H9 (cell line): ENCODE results near the gene CAMTA1. TPM values are rescaled to one million over a fixed set of nuclear protein-coding genes. Genes with fewer than 3 reads are reported as not detected.

Experiments used
- DNase-seq: peaks from one replicate; pipeline ENCODE4 v3.0.0-alpha.2; 2017
- H2AFZ ChIP-seq: one replicate; pipeline ENCODE4 v1.6.1; 2013; ENCODE audit warnings: mild to moderate bottlenecking, low read length, control low read depth, moderate library complexity
- H2AK5ac ChIP-seq: 2 replicates; pipeline ENCODE4 v1.6.1; 2013; ENCODE audit warnings: low read length, control low read depth, mixed read lengths; ENCODE audit not compliant: insufficient read length
- H2BK120ac ChIP-seq: one replicate; pipeline ENCODE4 v1.6.1; 2013; ENCODE audit warnings: low read depth, mild to moderate bottlenecking, low read length, control low read depth, inconsistent platforms; ENCODE audit not compliant: poor library complexity, severe bottlenecking
- H2BK12ac ChIP-seq: 2 replicates; pipeline ENCODE4 v1.6.1; 2013; ENCODE audit warnings: low read length, control low read depth, mixed read lengths, low read depth; ENCODE audit not compliant: insufficient read length
- H2BK15ac ChIP-seq: 2 replicates; pipeline ENCODE4 v1.6.1; 2013; ENCODE audit warnings: low read depth, low read length, control low read depth
- H2BK20ac ChIP-seq: one replicate; pipeline ENCODE4 v1.6.1; 2013; ENCODE audit warnings: low read depth, mild to moderate bottlenecking, low read length, control low read depth, inconsistent platforms; ENCODE audit not compliant: poor library complexity, severe bottlenecking
- H2BK5ac ChIP-seq: 2 replicates; pipeline ENCODE4 v1.6.1; 2013; ENCODE audit warnings: low read length, control low read depth, mixed read lengths; ENCODE audit not compliant: insufficient read length
- H3K14ac ChIP-seq: 2 replicates; pipeline ENCODE4 v1.6.1; 2013; ENCODE audit warnings: low read length, control low read depth; ENCODE audit not compliant: insufficient read depth
- H3K18ac ChIP-seq: 2 replicates; pipeline ENCODE4 v1.6.1; 2013; ENCODE audit warnings: low read depth, mild to moderate bottlenecking, mixed read lengths, low read length, control low read depth; ENCODE audit not compliant: insufficient read length
- H3K23ac ChIP-seq: 2 replicates; pipeline ENCODE4 v1.6.1; 2013; ENCODE audit warnings: low read length, control low read depth, mixed read lengths, low read depth; ENCODE audit not compliant: insufficient read length
- H3K23me2 ChIP-seq: 2 replicates; pipeline ENCODE4 v1.6.1; 2013; ENCODE audit warnings: low read depth, mild to moderate bottlenecking, mixed read lengths, low read length, control low read depth; ENCODE audit not compliant: insufficient read length, poor library complexity, severe bottlenecking
- H3K27ac ChIP-seq: 2 replicates; pipeline ENCODE4 v1.5.1; 2013; ENCODE audit warnings: low read length, control low read depth, mixed read lengths, low read depth; ENCODE audit not compliant: insufficient read length
- H3K27me3 ChIP-seq: 2 replicates; pipeline ENCODE4 v1.6.1; 2013; ENCODE audit warnings: low read length, control low read depth, inconsistent platforms; ENCODE audit not compliant: insufficient read depth
- H3K4ac ChIP-seq: 2 replicates; pipeline ENCODE4 v1.6.1; 2013; ENCODE audit warnings: low read depth, mild to moderate bottlenecking, control low read depth, inconsistent platforms, low read length, moderate library complexity
- H3K4me1 ChIP-seq: 2 replicates; pipeline ENCODE4 v1.6.1; 2013; ENCODE audit warnings: low read length, control low read depth, inconsistent platforms; ENCODE audit not compliant: insufficient read depth
- H3K4me2 ChIP-seq: 2 replicates; pipeline ENCODE4 v1.6.1; 2013; ENCODE audit warnings: low read length, control low read depth, mixed read lengths; ENCODE audit not compliant: insufficient read length, insufficient read depth
- H3K56ac ChIP-seq: 2 replicates; pipeline ENCODE4 v1.6.1; 2013; ENCODE audit warnings: low read depth, mild to moderate bottlenecking, mixed read lengths, low read length, control low read depth; ENCODE audit not compliant: insufficient read length
- H3K79me1 ChIP-seq: 2 replicates; pipeline ENCODE4 v1.6.1; 2013; ENCODE audit warnings: low read depth, mild to moderate bottlenecking, moderate library complexity, low read length, control low read depth, inconsistent platforms; ENCODE audit not compliant: insufficient read depth, poor library complexity, severe bottlenecking
- H3K79me2 ChIP-seq: 2 replicates; pipeline ENCODE4 v1.6.1; 2013; ENCODE audit warnings: low read length, control low read depth, inconsistent platforms; ENCODE audit not compliant: insufficient read depth
- H3K9ac ChIP-seq: 2 replicates; pipeline ENCODE4 v1.6.1; 2013; ENCODE audit warnings: low read length, control low read depth, mixed read lengths; ENCODE audit not compliant: insufficient read length; ENCODE audit errors: extremely low read depth
- H3K9me3 ChIP-seq: one replicate; pipeline ENCODE4 v1.6.1; 2013; ENCODE audit warnings: low read depth, low read length, inconsistent platforms; ENCODE audit not compliant: control insufficient read depth
- H3T11ph ChIP-seq: one replicate; pipeline ENCODE4 v1.6.1; 2013; ENCODE audit warnings: mild to moderate bottlenecking, low read length, control low read depth, inconsistent platforms
- H4K20me1 ChIP-seq: one replicate; pipeline ENCODE4 v1.6.1; 2013; ENCODE audit not compliant: control insufficient read depth, insufficient read length, insufficient read depth
- H4K5ac ChIP-seq: 2 replicates; pipeline ENCODE4 v1.6.1; 2013; ENCODE audit warnings: low read depth, mild to moderate bottlenecking, mixed read lengths, low read length, control low read depth; ENCODE audit not compliant: insufficient read length
- H4K8ac ChIP-seq: replicated peaks from 2 replicates; pipeline ENCODE4 v1.6.1; 2013; ENCODE audit warnings: low read length, control low read depth, mixed read lengths, low read depth; ENCODE audit not compliant: insufficient read length
- H4K91ac ChIP-seq: 2 replicates; pipeline ENCODE4 v1.6.1; 2013; ENCODE audit warnings: low read depth, mild to moderate bottlenecking, moderate library complexity, mixed read lengths, low read length, control low read depth; ENCODE audit not compliant: insufficient read length
- H3K27ac Mint-ChIP-seq, 3 experiments: 2 replicates in 2 of 3; 3 replicates in 1 of 3; pipeline ENCODE4 v1.8.0; 2020 to 2021; ENCODE audit warnings: mixed read lengths in 3 of 3, mild to moderate bottlenecking in 1 of 3, moderate library complexity in 1 of 3
- H3K27me3 Mint-ChIP-seq: 2 replicates; pipeline ENCODE4 v1.8.0; 2021; ENCODE audit warnings: low read depth, mild to moderate bottlenecking, moderate library complexity, mixed read lengths
- H3K36me3 Mint-ChIP-seq, 3 experiments: 2 replicates in 2 of 3; 3 replicates in 1 of 3; pipeline ENCODE4 v1.8.0; 2020 to 2021; ENCODE audit warnings: low read depth in 3 of 3, mixed read lengths in 3 of 3; ENCODE audit not compliant: insufficient read depth in 1 of 3
- H3K4me1 Mint-ChIP-seq, 2 experiments: 2 replicates each; pipeline ENCODE4 v1.8.0; 2020; ENCODE audit warnings: mixed read lengths in 2 of 2
- H3K4me3 Mint-ChIP-seq, 2 experiments: 2 replicates in 1 of 2; 3 replicates in 1 of 2; pipeline ENCODE4 v1.8.0; 2020 to 2021; ENCODE audit warnings: mild to moderate bottlenecking in 2 of 2, mixed read lengths in 2 of 2, moderate library complexity in 1 of 2
- H3K9me3 Mint-ChIP-seq, 2 experiments: 2 replicates in 1 of 2; 3 replicates in 1 of 2; pipeline ENCODE4 v1.8.0; 2020; ENCODE audit warnings: mild to moderate bottlenecking in 2 of 2, mixed read lengths in 2 of 2, moderate library complexity in 1 of 2
- CTCF ChIP-seq: fragments of 200-600 bp; sonication (generic); conservative IDR thresholded peaks from 3 replicates; pipeline ENCODE4 v1.8.0; 2021; ENCODE audit warnings: antibody characterized with exemption, mild to moderate bottlenecking
- WGBS: extraction: QIAGEN DNeasy Blood & Tissue Kit; methylation state at CpG from one replicate; pipeline ENCODE4 v1.1.7; 2013; ENCODE audit warnings: missing lambda C conversion rate, low lambda C conversion rate, mixed read lengths; ENCODE audit not compliant: insufficient read length; ENCODE audit errors: extremely low coverage; 5-methylcytosine and 5-hydroxymethylcytosine counted together
- total RNA-seq: library from RNA; stranded (reverse); gene quantifications from 2 replicates; pipeline ENCODE4 v1.2.1, GENCODE V29; 2021

CAMTA1 gene
- total RNA-seq, 1 experiment from 2014 or later: 115 TPM

- no peak overlapping the region for H4K8ac ChIP-seq
- peaks cover 12 to 18% of the 10 kb centered on the region in 2 experiments for H3K4me1 Mint-ChIP-seq
- no peaks in the 10 kb centered on the region for H3K27me3 Mint-ChIP-seq
- H3K79me2 ChIP-seq: no peaks in the 10 kb centered on the region
- H2AFZ ChIP-seq: no peak overlapping the region
- no peak overlapping the region for H2BK5ac ChIP-seq
- no CpG with 5 or more reads among the region's 6 CpGs for WGBS
- H3K9me3 Mint-ChIP-seq: no peaks in the 10 kb centered on the region; a peak in 1 of 5 replicates
- H2BK20ac ChIP-seq: no peak overlapping the region
- H3K23me2 ChIP-seq: no peaks in the 10 kb centered on the region
- H3K56ac ChIP-seq: no peak overlapping the region
- H3K27ac Mint-ChIP-seq: no peak overlapping the region
- H3K27me3 ChIP-seq: no peaks in the 10 kb centered on the region
- H3T11ph ChIP-seq: no peak overlapping the region
- no peak overlapping the region for H2BK15ac ChIP-seq
- no peak overlapping the region for H2AK5ac ChIP-seq
- no peak overlapping the region for H3K4me3 Mint-ChIP-seq
- H3K9me3 ChIP-seq: no peaks in the 10 kb centered on the region
- H3K4me1 ChIP-seq: no peaks in the 10 kb centered on the region
- no peak overlapping the region for H4K91ac ChIP-seq
- H3K23ac ChIP-seq: no peak overlapping the region
- H3K4me2 ChIP-seq: no peak overlapping the region
- H3K9ac ChIP-seq: no peak overlapping the region
- H2BK12ac ChIP-seq: no peak overlapping the region
- H2BK120ac ChIP-seq: no peak overlapping the region
- H3K79me1 ChIP-seq: no peaks in the 10 kb centered on the region
- no peak overlapping the region for H3K4ac ChIP-seq
- H3K18ac ChIP-seq: no peak overlapping the region
- TF ChIP-seq CTCF: no peak
- H4K20me1 ChIP-seq: no peaks in the 10 kb centered on the region
- H3K36me3 Mint-ChIP-seq: no peaks in the 10 kb centered on the region
- H3K14ac ChIP-seq: no peak overlapping the region; the same call in 1 of the 2 replicates
- no peak overlapping the region for H3K27ac ChIP-seq
- no peak for DNase-seq
- H4K5ac ChIP-seq: no peak overlapping the region
Measured at GRCh38 chr1:7528386-7529198, 743.3 kb downstream of the CAMTA1 start.
